ENCODE results near the gene TTC7B. TPM values are rescaled to one million over a fixed set of nuclear protein-coding genes. Genes with fewer than 3 reads are reported as not detected.

Gene TTC7B
- total and polyA plus RNA-seq, 9 of the 15 experiments (the other 6 are each of a cell fraction or from before 2014, with no cell fraction given): 2.2 to 77.2 (median 36.7) TPM

GRCh38 chr14:90780519-90780918 is 35.7 kb downstream of the TTC7B start:
- H3K4me3 ChIP-seq: no peak overlapping the region
- H3K4me2 ChIP-seq (ENCODE audit: insufficient read depth, low read length): no peak overlapping the region
- ATAC-seq (no peak), DNase-seq (ENCODE audit: extremely low read depth in 1 of 4, low spot score in 3 of 4) (no peak), FAIRE-seq (no peak)
- H3K79me2 ChIP-seq (ENCODE audit: control insufficient read depth, insufficient read depth, low read length): no peaks in the 10 kb centered on the region
- no peaks in the 10 kb centered on the region for H4K20me1 ChIP-seq (replicated peaks; ENCODE audit: control insufficient read depth, insufficient read depth, low read length)
- in situ Hi-C loops (cut with MboI) (no loop called here), intact Hi-C loops (cut with micrococcal nuclease) (no loop called here)
- H2AFZ ChIP-seq (ENCODE audit: low read depth, low read length): no peak overlapping the region
- peaks cover 57% of the 10 kb centered on the region for H3K36me3 ChIP-seq (ENCODE audit: control insufficient read depth, insufficient read depth, low read length)
- no peaks in the 10 kb centered on the region for H3K9me1 ChIP-seq (ENCODE audit: control insufficient read depth, insufficient read depth, low read length)
- no TSS peak for BruUV-seq (replicated peaks)
- CTCF ChIA-PET (ENCODE audit: low intra/inter-chr PET ratio): no interaction called here
- no peak overlapping the region for H3K27ac ChIP-seq (ENCODE audit: extremely low read depth, low read depth, low read length)
- H3K9ac ChIP-seq (ENCODE audit: insufficient read depth in 1 of 2, low read depth in 2 of 2, low read length in 2 of 2): no peak overlapping the region
- POLR2A ChIA-PET: interaction anchor here (0.6 kb wide), 1 partner anchor 383 kb away, joined by 4 read pairs; no protein-coding TSS in a partner anchor
- 85% methylated on average over 10 of the region's 12 CpGs for WGBS (ENCODE audit: insufficient coverage, low coverage, missing lambda C conversion rate)
- H3K27me3 ChIP-seq (ENCODE audit: control insufficient read depth in 2 of 2, insufficient read depth in 2 of 2, low read length in 2 of 2): no peaks in the 10 kb centered on the region
- no peaks in the 10 kb centered on the region for H3K9me3 ChIP-seq (replicated peaks; ENCODE audit: control insufficient read depth, insufficient read depth, low read depth, low read length)
- peaks cover 2 to 6% of the 10 kb centered on the region in 2 experiments; a peak in 3 of 5 replicates for H3K4me1 ChIP-seq (replicated peaks in 1 of 2; ENCODE audit: control insufficient read depth in 2 of 2, insufficient read depth in 2 of 2, low read length in 2 of 2)
- TF ChIP-seq ZNF609 (CRISPR knock-in tag; IDR thresholded peaks at IDR 0.05; ENCODE audit: borderline replicate concordance) (no peak), FOXP4 (CRISPR knock-in tag; IDR thresholded peaks at IDR 0.05; ENCODE audit: borderline replicate concordance) (no peak), ZNF699 (CRISPR knock-in tag; IDR thresholded peaks at IDR 0.05; ENCODE audit: insufficient replicate concordance) (no peak), E2F8 (IDR thresholded peaks at IDR 0.05; ENCODE audit: low read depth, partially characterized antibody) (no peak), RBM14 (IDR thresholded peaks at IDR 0.05; ENCODE audit: borderline replicate concordance, insufficient read depth, low read depth, low read length) (no peak), FUS (optimal IDR thresholded peaks at IDR 0.05; ENCODE audit: low read depth, low read length) (no peak), ETV5 (CRISPR knock-in tag; IDR thresholded peaks at IDR 0.05; ENCODE audit: low read depth) (no peak)
- TF ChIP-seq, protein P1, sequence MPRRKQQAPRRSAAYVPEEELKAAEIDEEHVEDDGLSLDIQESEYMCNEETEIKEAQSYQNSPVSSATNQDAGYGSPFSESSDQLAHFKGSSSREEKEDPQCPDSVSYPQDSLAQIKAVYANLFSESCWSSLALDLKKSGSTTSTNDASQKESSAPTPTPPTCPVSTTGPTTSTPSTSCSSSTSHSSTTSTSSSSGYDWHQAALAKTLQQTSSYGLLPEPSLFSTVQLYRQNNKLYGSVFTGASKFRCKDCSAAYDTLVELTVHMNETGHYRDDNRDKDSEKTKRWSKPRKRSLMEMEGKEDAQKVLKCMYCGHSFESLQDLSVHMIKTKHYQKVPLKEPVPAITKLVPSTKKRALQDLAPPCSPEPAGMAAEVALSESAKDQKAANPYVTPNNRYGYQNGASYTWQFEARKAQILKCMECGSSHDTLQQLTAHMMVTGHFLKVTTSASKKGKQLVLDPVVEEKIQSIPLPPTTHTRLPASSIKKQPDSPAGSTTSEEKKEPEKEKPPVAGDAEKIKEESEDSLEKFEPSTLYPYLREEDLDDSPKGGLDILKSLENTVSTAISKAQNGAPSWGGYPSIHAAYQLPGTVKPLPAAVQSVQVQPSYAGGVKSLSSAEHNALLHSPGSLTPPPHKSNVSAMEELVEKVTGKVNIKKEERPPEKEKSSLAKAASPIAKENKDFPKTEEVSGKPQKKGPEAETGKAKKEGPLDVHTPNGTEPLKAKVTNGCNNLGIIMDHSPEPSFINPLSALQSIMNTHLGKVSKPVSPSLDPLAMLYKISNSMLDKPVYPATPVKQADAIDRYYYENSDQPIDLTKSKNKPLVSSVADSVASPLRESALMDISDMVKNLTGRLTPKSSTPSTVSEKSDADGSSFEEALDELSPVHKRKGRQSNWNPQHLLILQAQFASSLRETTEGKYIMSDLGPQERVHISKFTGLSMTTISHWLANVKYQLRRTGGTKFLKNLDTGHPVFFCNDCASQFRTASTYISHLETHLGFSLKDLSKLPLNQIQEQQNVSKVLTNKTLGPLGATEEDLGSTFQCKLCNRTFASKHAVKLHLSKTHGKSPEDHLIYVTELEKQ (CRISPR knock-in tag; IDR thresholded peaks at IDR 0.05): no peak

Data from K562 (cell line).